B cell (primary cell): ENCODE measurements around the gene CNTN4.

ENCODE experiments used
- EZH2 ChIP-seq: IDR thresholded peaks from 2 replicates; pipeline ENCODE4 v1.6.1; 2012; ENCODE audit warnings: borderline replicate concordance, low read depth, mild to moderate bottlenecking, moderate library complexity, low read length; ENCODE audit not compliant: insufficient read depth, poor library complexity, severe bottlenecking
- TF ChIP-seq, protein P1 (sequence below): fragments of 200-600 bp; IDR thresholded peaks from one replicate; pipeline ENCODE4 v1.8.0; 2022; ENCODE audit warnings: antibody characterized with exemption, mild to moderate bottlenecking

- TF ChIP-seq, protein P1, sequence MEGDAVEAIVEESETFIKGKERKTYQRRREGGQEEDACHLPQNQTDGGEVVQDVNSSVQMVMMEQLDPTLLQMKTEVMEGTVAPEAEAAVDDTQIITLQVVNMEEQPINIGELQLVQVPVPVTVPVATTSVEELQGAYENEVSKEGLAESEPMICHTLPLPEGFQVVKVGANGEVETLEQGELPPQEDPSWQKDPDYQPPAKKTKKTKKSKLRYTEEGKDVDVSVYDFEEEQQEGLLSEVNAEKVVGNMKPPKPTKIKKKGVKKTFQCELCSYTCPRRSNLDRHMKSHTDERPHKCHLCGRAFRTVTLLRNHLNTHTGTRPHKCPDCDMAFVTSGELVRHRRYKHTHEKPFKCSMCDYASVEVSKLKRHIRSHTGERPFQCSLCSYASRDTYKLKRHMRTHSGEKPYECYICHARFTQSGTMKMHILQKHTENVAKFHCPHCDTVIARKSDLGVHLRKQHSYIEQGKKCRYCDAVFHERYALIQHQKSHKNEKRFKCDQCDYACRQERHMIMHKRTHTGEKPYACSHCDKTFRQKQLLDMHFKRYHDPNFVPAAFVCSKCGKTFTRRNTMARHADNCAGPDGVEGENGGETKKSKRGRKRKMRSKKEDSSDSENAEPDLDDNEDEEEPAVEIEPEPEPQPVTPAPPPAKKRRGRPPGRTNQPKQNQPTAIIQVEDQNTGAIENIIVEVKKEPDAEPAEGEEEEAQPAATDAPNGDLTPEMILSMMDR: no peak
- no peak for TF ChIP-seq EZH2
These were observed 724.4 kb downstream of the CNTN4 start for GRCh38 chr3:2823031-2823430.
